ENCODE measurements around the gene LDHB.

DNA sequence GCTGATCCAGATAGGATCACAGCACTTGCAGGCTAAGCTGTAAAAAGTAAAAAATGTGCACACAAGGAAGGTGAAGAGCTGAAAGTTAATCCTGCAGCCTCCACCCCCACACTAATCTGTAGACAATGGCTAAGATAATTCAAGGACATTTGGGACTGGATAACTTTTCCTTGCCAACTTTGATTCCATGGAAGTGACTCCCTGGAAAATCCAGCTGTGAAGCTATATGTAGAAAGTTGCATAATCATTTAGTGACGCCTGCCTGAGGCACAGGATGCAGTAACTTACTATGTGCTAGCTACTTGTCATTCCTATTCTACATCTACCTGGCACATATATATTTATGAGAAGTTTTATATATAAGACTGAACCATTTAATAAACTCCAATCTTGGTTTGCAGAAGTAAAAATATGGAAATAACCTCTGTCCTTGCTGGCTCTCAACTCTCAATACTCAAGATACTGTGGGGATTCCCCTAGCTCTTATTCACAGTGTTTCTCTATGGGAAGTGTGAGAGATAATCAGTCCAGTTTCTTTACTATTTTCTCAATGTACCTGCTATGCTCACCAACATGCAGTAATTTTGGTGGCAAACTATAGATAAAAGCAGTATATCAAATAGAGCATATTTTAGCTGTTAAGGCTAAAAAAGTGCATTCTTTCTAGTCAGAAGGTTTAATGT, 14.8 kb downstream of the LDHB start:
- TF ChIP-seq, protein P1, sequence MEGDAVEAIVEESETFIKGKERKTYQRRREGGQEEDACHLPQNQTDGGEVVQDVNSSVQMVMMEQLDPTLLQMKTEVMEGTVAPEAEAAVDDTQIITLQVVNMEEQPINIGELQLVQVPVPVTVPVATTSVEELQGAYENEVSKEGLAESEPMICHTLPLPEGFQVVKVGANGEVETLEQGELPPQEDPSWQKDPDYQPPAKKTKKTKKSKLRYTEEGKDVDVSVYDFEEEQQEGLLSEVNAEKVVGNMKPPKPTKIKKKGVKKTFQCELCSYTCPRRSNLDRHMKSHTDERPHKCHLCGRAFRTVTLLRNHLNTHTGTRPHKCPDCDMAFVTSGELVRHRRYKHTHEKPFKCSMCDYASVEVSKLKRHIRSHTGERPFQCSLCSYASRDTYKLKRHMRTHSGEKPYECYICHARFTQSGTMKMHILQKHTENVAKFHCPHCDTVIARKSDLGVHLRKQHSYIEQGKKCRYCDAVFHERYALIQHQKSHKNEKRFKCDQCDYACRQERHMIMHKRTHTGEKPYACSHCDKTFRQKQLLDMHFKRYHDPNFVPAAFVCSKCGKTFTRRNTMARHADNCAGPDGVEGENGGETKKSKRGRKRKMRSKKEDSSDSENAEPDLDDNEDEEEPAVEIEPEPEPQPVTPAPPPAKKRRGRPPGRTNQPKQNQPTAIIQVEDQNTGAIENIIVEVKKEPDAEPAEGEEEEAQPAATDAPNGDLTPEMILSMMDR (IDR thresholded peaks at IDR 0.05; ENCODE audit: insufficient read depth, low read depth, low read length), result no peak
- TF ChIP-seq EZH2 (IDR thresholded peaks at IDR 0.05; ENCODE audit: insufficient read depth, low read length), result no peak

All from astrocyte (in vitro differentiated cells and primary cell).